Activated T-helper 1 cell treated with anti-CD3 and anti-CD28 coated beads, Interleukin-12 subunit alpha, Interleukin-12 subunit beta, Interleukin-2, Interleukin-4 antibody, amounts not matched to agents 30 ng/mL and 10 ng/mL and 1 ng/mL, durations not matched to agents 14 hours and 24 hours and 36 hours (primary cell): ENCODE data around the gene SSC4D. TPM values are rescaled to one million over a fixed set of nuclear protein-coding genes. Genes with fewer than 3 reads are reported as not detected.
"Not testable (repeated sequence)": the region's sequence is repeated elsewhere in the genome, so short reads cannot be mapped to it uniquely, and the experiment has no call there.

Source experiments
- DNase-seq: peaks from one replicate; pipeline ENCODE4 v3.0.0; 2021; ENCODE audit warnings: low spot score
- H3K27ac Mint-ChIP-seq: one replicate; pipeline ENCODE4 v1.8.0; 2021; ENCODE audit warnings: mild to moderate bottlenecking, mixed read lengths
- H3K27me3 Mint-ChIP-seq: one replicate; pipeline ENCODE4 v1.8.0; 2022; ENCODE audit warnings: mild to moderate bottlenecking, moderate library complexity, mixed read lengths; ENCODE audit not compliant: insufficient read depth
- H3K36me3 Mint-ChIP-seq: one replicate; pipeline ENCODE4 v1.8.0; 2021; ENCODE audit warnings: low read depth, mixed read lengths
- H3K4me1 Mint-ChIP-seq: one replicate; pipeline ENCODE4 v1.8.0; 2021; ENCODE audit warnings: low read depth, mixed read lengths
- H3K4me3 Mint-ChIP-seq: one replicate; pipeline ENCODE4 v1.8.0; 2021; ENCODE audit warnings: mild to moderate bottlenecking, moderate library complexity, mixed read lengths
- H3K9me3 Mint-ChIP-seq: one replicate; pipeline ENCODE4 v1.8.0; 2021; ENCODE audit warnings: mixed read lengths
- intact Hi-C: fragments of 100-400 bp; cut with micrococcal nuclease; formaldehyde crosslinking; loops from one replicate; pipeline ENCODE4 v1.15.1; 2024
- total RNA-seq: library from RNA; stranded (reverse); gene quantifications from 2 replicates; pipeline ENCODE4 v1.2.3, GENCODE V29; 2022

Gene SSC4D
- total RNA-seq, 1 donor from 2014 or later = 0.73 TPM

DNA sequence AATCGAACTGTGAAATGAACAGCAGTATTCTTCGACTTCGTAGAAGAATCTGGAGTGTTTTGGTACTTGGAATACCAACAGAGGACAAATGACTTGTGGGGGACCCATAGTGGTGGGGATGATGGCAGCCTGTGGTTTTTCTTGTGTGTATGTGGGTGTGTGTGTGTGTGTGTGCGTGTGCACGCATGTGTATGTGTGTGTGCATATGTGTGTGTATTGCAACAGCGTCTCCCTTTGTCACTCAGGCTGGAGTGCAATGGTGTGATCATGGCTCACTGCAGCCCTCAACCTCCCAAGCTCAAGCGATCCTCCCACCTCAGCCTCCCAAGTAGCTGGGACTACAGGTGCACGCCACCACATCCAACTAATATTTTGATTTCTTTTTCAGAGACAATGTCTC is 41.3 kb downstream of the SSC4D start:
- H3K36me3 Mint-ChIP-seq = no peaks in the 10 kb centered on the region

DNA sequence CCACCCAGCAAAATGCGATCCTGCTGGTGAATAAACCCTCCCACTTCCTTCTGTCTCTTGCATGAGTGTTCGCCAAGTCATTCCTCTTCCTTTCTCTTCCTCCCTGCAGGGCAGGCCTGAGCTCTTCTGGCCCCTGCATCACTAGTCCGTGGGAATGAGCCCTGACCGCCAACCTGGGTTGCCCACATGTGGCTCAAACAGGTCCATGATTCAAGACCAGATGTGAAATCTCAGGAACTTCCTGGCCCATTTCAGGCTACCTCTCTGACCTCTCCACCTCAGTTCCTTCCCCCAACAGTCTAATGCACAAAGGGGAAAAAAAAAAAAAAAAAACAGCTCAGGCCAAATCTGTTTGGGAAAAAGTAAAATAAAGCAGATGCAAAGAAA is 45.3 kb downstream of the SSC4D start:
- Mint-ChIP-seq H3K27me3 (peaks cover 5% of the 10 kb centered on the region), H3K4me3 (peak overlapping the region; percentile 44), H3K9me3 (no peaks in the 10 kb centered on the region), H3K4me1 (peaks cover 20% of the 10 kb centered on the region), H3K27ac (peak overlapping the region; percentile 88), H3K36me3 (no peaks in the 10 kb centered on the region)
- no peak for DNase-seq
- intact Hi-C loops = loop anchor here (1.0 kb wide), 1 partner anchor 198 kb away; no protein-coding TSS in a partner anchor

More for the DNA sequence above, 41.3 kb downstream of the SSC4D start:
- no peaks in the 10 kb centered on the region for H3K9me3 Mint-ChIP-seq
- no peak for DNase-seq
- H3K4me1 Mint-ChIP-seq = peaks cover 17% of the 10 kb centered on the region
- intact Hi-C loops = no loop called here
- H3K4me3 Mint-ChIP-seq = no peak overlapping the region
- H3K27me3 Mint-ChIP-seq = peaks cover 9% of the 10 kb centered on the region
- H3K27ac Mint-ChIP-seq = no peak overlapping the region

DNA sequence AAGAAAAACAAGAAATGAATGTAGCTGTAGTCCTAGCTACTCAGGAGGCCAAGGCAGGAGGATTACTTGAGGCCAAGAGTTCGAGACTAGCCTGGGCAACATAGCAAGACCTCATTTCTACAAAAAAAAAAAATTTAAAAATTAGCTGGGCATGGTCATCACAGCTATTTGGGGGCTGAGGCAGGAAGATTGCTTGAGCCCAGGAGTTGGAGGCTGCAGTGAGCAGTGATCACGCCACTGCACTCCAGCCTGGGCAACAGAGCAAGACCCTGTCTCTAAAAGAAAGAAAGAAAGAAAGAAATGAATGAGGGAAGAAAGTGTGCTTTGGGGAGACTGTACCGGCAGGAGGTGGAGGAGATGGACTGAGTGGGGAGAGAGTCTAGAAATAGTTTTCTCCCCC is 45.7 kb downstream of the SSC4D start:
- not testable (repeated sequence) for H3K27ac Mint-ChIP-seq, H3K4me3 Mint-ChIP-seq, H3K9me3 Mint-ChIP-seq, H3K27me3 Mint-ChIP-seq, H3K36me3 Mint-ChIP-seq, DNase-seq
- H3K4me1 Mint-ChIP-seq = peaks cover 20% of the 10 kb centered on the region
- intact Hi-C loops = loop anchor here (1.0 kb wide), 1 partner anchor 197 kb away; no protein-coding TSS in a partner anchor

DNA sequence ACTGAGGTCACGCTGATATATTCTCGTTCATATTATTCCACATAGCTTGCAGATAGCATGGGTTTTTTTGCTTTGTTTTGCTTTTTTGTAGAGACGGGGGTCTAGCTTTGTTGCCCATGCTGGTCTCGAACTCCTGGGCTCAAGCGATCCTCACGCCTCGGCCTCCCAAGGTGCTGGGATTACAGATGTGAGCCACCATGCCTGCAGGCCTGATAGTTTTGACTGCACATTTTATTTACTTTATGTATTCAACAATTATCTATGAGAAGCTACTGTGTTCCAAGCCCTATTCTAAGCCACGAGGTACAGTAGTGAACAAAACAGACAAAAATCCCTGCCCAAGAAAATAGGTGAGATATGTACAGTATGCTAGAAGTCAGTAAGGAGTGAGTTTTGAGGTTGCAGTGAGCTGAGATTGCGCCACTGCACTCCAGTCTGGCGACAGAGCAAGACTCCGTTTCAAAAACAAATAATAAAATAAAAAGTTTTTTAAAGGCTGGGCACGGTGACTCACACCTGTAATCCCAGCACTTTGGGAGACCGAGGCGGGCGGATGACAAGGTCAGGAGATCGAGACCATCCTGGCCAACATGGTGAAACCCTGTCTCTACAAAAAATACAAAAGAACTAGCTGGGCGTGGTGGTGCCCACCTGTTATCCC is 49.4 kb downstream of the SSC4D start:
- no peaks in the 10 kb centered on the region for H3K27me3 Mint-ChIP-seq
- intact Hi-C loops = loop anchor here (1.0 to 10.0 kb wide), 7 partner anchors 33 to 1177 kb away; partner anchors contain the start of gene PTPN12
- H3K27ac Mint-ChIP-seq = peak overlapping the region; percentile 96
- peaks cover 47% of the 10 kb centered on the region for H3K4me1 Mint-ChIP-seq
- no peaks in the 10 kb centered on the region for H3K9me3 Mint-ChIP-seq
- H3K36me3 Mint-ChIP-seq = peaks cover 25% of the 10 kb centered on the region
- peak overlapping the region; percentile 88 for H3K4me3 Mint-ChIP-seq
- DNase-seq = no peak

DNA sequence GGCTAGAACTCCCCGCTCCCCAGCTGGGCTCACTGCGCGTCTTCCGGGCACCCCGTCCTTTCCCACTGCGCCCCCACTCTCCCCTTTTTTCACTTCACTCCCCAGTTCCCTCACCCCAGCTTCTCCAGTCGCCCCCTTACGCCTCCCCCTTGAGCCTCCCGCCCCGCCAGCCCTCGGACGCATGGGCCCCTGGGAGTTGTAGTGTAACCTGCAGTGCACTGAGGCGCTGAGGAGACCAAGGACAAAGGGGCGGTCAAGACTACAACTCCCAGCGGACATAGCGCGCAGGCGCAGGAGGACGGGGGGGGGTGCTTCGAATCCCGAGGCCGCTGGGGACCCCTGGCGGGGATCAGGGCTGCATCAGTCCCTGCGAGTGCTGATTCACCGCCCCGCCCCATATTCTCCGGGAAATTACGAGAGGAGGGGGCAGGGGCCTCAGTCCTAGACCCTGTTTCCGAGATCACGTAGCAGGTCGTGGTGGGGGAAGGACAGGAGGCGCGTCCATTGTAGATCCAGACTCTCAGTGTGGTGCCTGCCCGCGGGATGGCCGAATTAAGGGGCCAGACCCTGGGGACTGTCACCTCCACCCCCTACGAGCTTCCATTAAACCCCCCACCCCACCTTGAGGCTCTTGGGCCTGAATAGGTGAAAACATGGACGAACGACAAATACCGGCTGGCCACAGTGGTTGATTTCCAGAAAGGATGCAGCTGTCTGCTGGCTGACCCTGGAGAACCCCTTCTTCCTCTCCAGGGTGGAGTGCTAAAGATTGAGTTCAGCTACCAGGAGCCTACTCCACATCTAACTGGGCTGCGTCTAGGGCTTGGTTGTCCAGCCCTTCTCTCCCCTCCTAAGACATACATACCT is 50.2 kb downstream of the SSC4D start:
- Mint-ChIP-seq H3K36me3 (peaks cover 32% of the 10 kb centered on the region), H3K4me1 (peaks cover 48% of the 10 kb centered on the region), H3K27me3 (no peaks in the 10 kb centered on the region), H3K4me3 (peak overlapping the region; percentile 88), H3K27ac (peak overlapping the region; percentile 96), H3K9me3 (no peaks in the 10 kb centered on the region)
- peak; percentile 92 for DNase-seq
- intact Hi-C loops = loop anchor here (1.0 to 10.0 kb wide), 7 partner anchors 34 to 1177 kb away; partner anchors contain the start of gene PTPN12

DNA sequence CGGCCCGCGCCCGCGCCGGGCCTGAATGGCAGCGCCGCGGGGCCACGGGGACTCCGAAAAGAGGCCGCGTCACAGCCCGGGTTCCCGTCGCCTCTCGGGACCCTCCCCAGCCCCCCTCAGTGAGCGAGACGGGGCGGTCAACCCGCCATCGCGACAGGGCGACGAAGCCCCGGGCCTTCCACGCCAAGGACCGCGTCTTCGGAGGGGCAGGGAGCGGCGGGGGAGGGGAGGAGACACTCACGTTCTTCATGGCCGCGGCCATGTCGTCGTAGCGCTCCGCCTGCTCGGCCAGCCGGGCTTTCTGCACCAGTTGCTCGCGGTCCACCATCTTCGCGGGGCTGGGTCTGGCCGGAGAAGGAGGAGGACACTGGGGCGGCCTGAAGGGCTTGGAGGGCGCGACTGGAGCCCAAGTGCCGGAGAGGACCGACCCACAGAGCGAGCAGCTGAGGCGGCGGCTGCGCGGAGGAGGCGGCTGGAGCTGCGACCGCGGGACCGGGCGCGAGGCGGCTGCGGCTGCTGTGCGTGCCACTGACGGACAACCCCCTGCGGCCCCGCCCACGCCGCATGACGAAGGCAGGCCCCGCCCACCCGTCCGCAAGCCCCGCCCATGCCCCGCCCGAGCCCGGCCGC is 50.9 kb downstream of the SSC4D start, which contains the start of gene YWHAG:
TSS of gene YWHAG (minus strand) at position 511 of the 630 bp plus-strand sequence. CDS start at position 328, 183 bp downstream.
- Mint-ChIP-seq H3K4me3 (peak within 1 kb of the TSS; percentile 96), H3K27me3 (no peaks in the 10 kb centered on the region), H3K4me1 (peaks cover 42% of the 10 kb centered on the region), H3K27ac (peak within 1 kb of the TSS; percentile 96), H3K9me3 (no peaks in the 10 kb centered on the region), H3K36me3 (peaks cover 32% of the 10 kb centered on the region)
- peak; percentile 82 for DNase-seq
- intact Hi-C loops = loop anchor here (1.0 to 10.0 kb wide), 7 partner anchors 35 to 1178 kb away; partner anchors contain the start of gene PTPN12

DNA sequence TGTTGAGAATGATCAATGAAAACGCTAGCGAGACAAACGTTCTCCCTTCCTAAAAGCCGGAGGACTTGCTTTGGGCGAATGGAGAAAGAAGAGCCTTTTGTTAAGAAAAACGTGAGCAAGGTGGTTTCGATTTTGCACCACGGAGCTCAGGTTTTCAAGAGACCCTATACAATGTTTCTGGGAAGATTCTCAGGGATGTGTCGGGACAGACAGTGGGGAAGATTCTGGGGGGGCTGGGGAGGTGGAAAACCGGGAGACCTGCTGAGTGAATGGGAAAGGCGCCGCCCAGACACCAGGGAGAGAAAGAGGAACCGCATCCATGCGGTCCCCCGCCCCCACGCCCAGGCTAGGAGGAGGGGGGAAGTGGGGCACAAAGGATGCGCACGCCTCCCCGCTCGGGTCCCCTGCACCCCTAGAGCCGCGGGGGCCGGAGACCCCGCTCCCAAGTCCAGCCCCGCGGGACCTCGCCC is 51.5 kb downstream of the SSC4D start:
- intact Hi-C loops = loop anchor here (2.0 to 10.0 kb wide), 2 partner anchors 833 to 1179 kb away; partner anchors contain the start of gene PTPN12
- Mint-ChIP-seq H3K4me1 (peaks cover 42% of the 10 kb centered on the region), H3K4me3 (peak overlapping the region; percentile 96), H3K9me3 (no peaks in the 10 kb centered on the region), H3K27ac (peak overlapping the region; percentile 96), H3K27me3 (no peaks in the 10 kb centered on the region), H3K36me3 (peaks cover 32% of the 10 kb centered on the region)
- DNase-seq = peak; percentile 37

DNA sequence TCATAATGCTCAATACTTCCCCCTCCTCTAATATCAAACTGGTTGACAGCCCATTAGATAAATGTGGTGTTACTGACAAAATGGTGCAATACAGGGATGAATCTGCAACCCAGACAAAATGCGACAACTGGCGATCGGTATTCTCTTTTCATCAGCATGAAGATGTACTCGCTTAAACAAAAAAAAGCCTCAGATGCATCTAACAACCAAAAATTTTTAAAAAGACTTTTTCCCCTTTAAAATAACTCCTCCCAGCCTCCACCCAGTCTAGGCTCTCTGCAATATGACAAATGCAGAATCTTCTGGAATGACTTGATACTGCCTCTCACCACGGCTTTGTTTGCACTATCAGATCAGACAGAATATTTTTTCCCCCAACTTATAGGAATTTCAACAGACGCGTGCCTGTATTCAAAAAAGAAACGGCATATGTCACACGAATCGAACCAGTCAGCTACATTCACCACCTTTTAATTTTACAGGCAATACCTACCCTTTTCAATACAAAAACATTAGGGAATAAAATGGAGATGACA is 52.0 kb downstream of the SSC4D start:
- Mint-ChIP-seq H3K4me3 (peak overlapping the region; percentile 96), H3K9me3 (no peaks in the 10 kb centered on the region), H3K4me1 (peaks cover 46% of the 10 kb centered on the region), H3K27ac (peak overlapping the region; percentile 96), H3K27me3 (no peaks in the 10 kb centered on the region), H3K36me3 (peaks cover 32% of the 10 kb centered on the region)
- no peak for DNase-seq
- intact Hi-C loops = loop anchor here (2.0 to 10.0 kb wide), 3 partner anchors 15 to 1179 kb away; partner anchors contain the start of gene PTPN12

DNA sequence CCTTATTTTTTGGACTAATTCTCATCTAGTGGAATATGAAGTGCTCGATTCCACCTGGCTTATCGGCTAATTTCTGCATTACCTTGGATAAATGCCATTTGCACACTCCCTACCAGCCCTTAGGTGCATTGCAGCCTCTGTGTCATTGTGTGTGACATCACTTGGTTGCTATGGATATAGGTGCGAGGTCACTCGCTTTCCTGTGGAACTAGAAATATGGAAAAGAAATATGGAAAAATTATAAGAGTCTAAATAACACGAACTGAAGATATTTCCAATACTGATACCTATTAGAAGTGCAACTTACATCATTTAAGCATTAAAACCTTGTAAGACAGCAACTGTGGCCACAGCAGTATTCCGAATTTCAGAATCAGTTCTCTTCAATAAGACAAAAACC is 52.7 kb downstream of the SSC4D start:
- no peak for DNase-seq
- peak overlapping the region; percentile 96 for H3K4me3 Mint-ChIP-seq
- no peaks in the 10 kb centered on the region for H3K27me3 Mint-ChIP-seq
- intact Hi-C loops = loop anchor here (2.0 to 10.0 kb wide), 2 partner anchors 14 to 832 kb away; no protein-coding TSS in a partner anchor
- no peaks in the 10 kb centered on the region for H3K9me3 Mint-ChIP-seq
- peaks cover 33% of the 10 kb centered on the region for H3K36me3 Mint-ChIP-seq
- H3K27ac Mint-ChIP-seq = peak overlapping the region; percentile 96
- H3K4me1 Mint-ChIP-seq = peaks cover 53% of the 10 kb centered on the region

DNA sequence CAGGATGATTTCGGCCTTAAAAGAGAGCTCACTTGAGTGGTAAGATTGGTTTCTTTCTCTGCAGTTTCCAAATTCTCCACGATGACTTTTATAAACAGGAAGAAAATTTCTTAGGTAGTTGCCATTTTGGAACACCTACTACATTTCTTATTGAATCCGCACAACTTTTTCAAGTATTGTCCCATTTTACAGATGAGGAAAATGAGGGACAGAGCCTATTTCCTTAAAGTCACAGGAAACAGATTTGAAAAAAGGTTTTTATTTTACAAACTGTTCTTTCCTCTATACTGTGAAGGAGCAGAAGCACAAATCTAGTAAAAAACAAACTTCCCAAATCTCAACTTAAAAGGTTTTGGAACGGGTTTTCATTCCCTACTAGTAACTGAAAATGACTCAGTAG is 53.4 kb downstream of the SSC4D start:
- H3K27ac Mint-ChIP-seq = no peak overlapping the region
- peaks cover 38% of the 10 kb centered on the region for H3K36me3 Mint-ChIP-seq
- peak overlapping the region; percentile 48 for H3K4me3 Mint-ChIP-seq

DNA sequence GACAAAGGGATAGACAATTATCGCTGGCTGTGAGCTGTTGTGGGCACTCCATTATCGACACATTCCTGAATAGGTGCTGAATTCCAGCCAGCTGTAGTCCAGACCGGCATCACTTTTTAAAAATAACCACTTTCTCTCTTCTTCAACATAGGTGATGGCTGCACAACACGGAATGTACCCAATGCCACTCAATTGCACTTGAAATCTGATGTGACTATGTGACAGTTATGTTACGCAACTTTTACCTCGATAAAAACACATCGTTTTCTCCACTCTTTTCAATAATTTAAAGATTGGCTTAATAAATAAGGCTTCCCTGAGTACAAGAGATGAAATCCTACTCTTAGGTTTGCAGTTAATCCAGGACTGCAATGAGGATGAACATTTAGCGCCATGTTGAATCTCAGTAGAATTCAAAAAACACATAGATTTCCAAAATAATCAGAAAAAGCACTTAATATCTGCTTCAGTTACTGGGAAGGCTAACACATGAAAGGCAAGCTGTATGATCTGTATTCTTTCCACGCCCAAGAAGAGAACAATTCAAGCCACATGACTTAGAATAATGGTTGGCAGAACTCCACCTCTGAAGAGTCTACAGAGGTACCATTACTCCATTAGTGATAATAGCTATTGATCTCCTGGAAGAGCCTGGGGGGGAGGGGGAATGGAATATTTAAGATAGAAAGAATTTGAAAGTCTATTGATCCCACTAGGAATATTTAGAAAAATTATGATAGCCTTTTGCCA is 54.3 kb downstream of the SSC4D start:
- no peak for DNase-seq
- no peaks in the 10 kb centered on the region for H3K27me3 Mint-ChIP-seq
- H3K4me3 Mint-ChIP-seq = no peak overlapping the region
- intact Hi-C loops = loop anchor here (10.0 kb wide), 1 partner anchor 830 kb away; no protein-coding TSS in a partner anchor
- peaks cover 61% of the 10 kb centered on the region for H3K4me1 Mint-ChIP-seq
- peaks cover 39% of the 10 kb centered on the region for H3K36me3 Mint-ChIP-seq
- H3K27ac Mint-ChIP-seq = no peak overlapping the region
- no peaks in the 10 kb centered on the region for H3K9me3 Mint-ChIP-seq

More for the DNA sequence above, 53.4 kb downstream of the SSC4D start:
- no peak for DNase-seq
- Mint-ChIP-seq H3K9me3 (no peaks in the 10 kb centered on the region), H3K27me3 (no peaks in the 10 kb centered on the region), H3K4me1 (peaks cover 59% of the 10 kb centered on the region)
- intact Hi-C loops = loop anchor here (2.0 to 10.0 kb wide), 2 partner anchors 13 to 831 kb away; no protein-coding TSS in a partner anchor
